CD4-positive, alpha-beta T cell (primary cell): Measurements from ENCODE around the gene CCSER1. TPM values are rescaled to one million over a fixed set of nuclear protein-coding genes. Genes with fewer than 3 reads are reported as not detected.

ENCODE experiments used
- ATAC-seq: fragments of 200-7000 bp; cut with Tn5 transposase; one replicate; pipeline ENCODE4 v1.10.0; 2022; ENCODE audit warnings: mild to moderate bottlenecking; ENCODE audit not compliant: poor library complexity
- CTCF ChIA-PET: fragments of 350-600 bp; sonication (Branson Sonifier 250); formaldehyde crosslinking; loops from one replicate; lab custom pipeline; 2021; ENCODE audit warnings: antibody characterized with exemption, inconsistent platforms; lab: Charles Lee
- POLR2A ChIA-PET: fragments of 350-600 bp; sonication (Branson Sonifier 250); formaldehyde crosslinking; loops from one replicate; lab custom pipeline; 2021; ENCODE audit warnings: antibody characterized with exemption, inconsistent platforms; lab: Charles Lee
- DNase-seq, 14 experiments: peaks; one replicate each; pipeline ENCODE4 v3.0.0-alpha.2; 2013 to 2020; ENCODE audit warnings: mixed read lengths in 2 of 14
- H3K27ac ChIP-seq, 2 donors: one replicate each; pipeline versions ENCODE4 v1.5.1 to v1.7.0; 2013; ENCODE audit warnings: low read length in 2 of 2, low read depth in 1 of 2, mild to moderate bottlenecking in 1 of 2
- H3K27me3 ChIP-seq, 2 experiments: 1 replicate in 1 of 2; 2 replicates in 1 of 2; pipeline versions ENCODE4 v1.6.1 to v1.7.0; 2013; ENCODE audit warnings: low read length in 2 of 2, control low read depth in 1 of 2, mild to moderate bottlenecking in 1 of 2, moderate library complexity in 1 of 2; ENCODE audit not compliant: insufficient read depth in 2 of 2, control insufficient read depth in 1 of 2
- H3K36me3 ChIP-seq: one replicate; pipeline ENCODE4 v1.6.1; 2013; ENCODE audit warnings: low read length, control low read depth; ENCODE audit not compliant: insufficient read depth
- H3K4me1 ChIP-seq: one replicate; pipeline ENCODE4 v1.6.1; 2013; ENCODE audit warnings: low read length, control low read depth; ENCODE audit not compliant: insufficient read depth
- H3K4me3 ChIP-seq: one replicate; pipeline ENCODE4 v1.5.1; 2013; ENCODE audit warnings: mild to moderate bottlenecking, low read length, moderate library complexity
- H3K9me3 ChIP-seq, 2 experiments: 1 replicate in 1 of 2; 2 replicates in 1 of 2; pipeline versions ENCODE4 v1.6.1 to v1.7.0; 2013; ENCODE audit warnings: low read length in 2 of 2, mild to moderate bottlenecking in 2 of 2, control low read depth in 1 of 2, moderate library complexity in 1 of 2; ENCODE audit not compliant: control insufficient read depth in 1 of 2, insufficient read depth in 1 of 2
- H3K27ac Mint-ChIP-seq: one replicate; pipeline ENCODE4 v1.8.0; 2020; ENCODE audit warnings: mixed read lengths
- H3K27me3 Mint-ChIP-seq: one replicate; pipeline ENCODE4 v1.8.0; 2021; ENCODE audit warnings: mixed read lengths
- H3K36me3 Mint-ChIP-seq: one replicate; pipeline ENCODE4 v1.8.0; 2021; ENCODE audit warnings: low read depth, mixed read lengths
- H3K4me1 Mint-ChIP-seq: one replicate; pipeline ENCODE4 v1.8.0; 2021; ENCODE audit warnings: low read depth, mixed read lengths
- H3K4me3 Mint-ChIP-seq: one replicate; pipeline ENCODE4 v1.8.0; 2020; ENCODE audit warnings: mild to moderate bottlenecking, mixed read lengths
- H3K9me3 Mint-ChIP-seq: one replicate; pipeline ENCODE4 v1.8.0; 2020; ENCODE audit warnings: mixed read lengths
- intact Hi-C, 2 experiments: fragments of 100-400 bp; cut with DNase I in 1 of 2; cut with micrococcal nuclease in 1 of 2; formaldehyde crosslinking; loops; one replicate each; pipeline versions ENCODE4 v1.15.1 to v1.9.0; 2023 to 2025; cut with DNase I, micrococcal nuclease
- total RNA-seq, 174 experiments: library from RNA in 2 of 174; stranded (reverse) in 2 of 174; gene quantifications; one replicate each; pipeline ENCODE4 v1.2.3 and lab custom pipeline; 2021 to 2026
- TF ChIP-seq, protein P1 (sequence below): fragments of 200-600 bp; IDR thresholded peaks from one replicate; pipeline ENCODE4 v1.8.0; 2022; ENCODE audit warnings: antibody characterized with exemption, mild to moderate bottlenecking

Gene CCSER1
- total RNA-seq, 2 experiments from 2014 or later = 0.36 to 0.71 TPM

GRCh38 chr4:90951037-90951436, 823.8 kb downstream of the CCSER1 start:
- H3K4me3 Mint-ChIP-seq = no peak overlapping the region
- DNase-seq (no peak), ATAC-seq (no peak)
- ChIA-PET POLR2A (no interaction called here), CTCF (no interaction called here)
- no peaks in the 10 kb centered on the region for H3K9me3 Mint-ChIP-seq
- no peak overlapping the region for H3K4me3 ChIP-seq
- TF ChIP-seq, protein P1, sequence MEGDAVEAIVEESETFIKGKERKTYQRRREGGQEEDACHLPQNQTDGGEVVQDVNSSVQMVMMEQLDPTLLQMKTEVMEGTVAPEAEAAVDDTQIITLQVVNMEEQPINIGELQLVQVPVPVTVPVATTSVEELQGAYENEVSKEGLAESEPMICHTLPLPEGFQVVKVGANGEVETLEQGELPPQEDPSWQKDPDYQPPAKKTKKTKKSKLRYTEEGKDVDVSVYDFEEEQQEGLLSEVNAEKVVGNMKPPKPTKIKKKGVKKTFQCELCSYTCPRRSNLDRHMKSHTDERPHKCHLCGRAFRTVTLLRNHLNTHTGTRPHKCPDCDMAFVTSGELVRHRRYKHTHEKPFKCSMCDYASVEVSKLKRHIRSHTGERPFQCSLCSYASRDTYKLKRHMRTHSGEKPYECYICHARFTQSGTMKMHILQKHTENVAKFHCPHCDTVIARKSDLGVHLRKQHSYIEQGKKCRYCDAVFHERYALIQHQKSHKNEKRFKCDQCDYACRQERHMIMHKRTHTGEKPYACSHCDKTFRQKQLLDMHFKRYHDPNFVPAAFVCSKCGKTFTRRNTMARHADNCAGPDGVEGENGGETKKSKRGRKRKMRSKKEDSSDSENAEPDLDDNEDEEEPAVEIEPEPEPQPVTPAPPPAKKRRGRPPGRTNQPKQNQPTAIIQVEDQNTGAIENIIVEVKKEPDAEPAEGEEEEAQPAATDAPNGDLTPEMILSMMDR = no peak
- no peaks in the 10 kb centered on the region for H3K36me3 Mint-ChIP-seq
- H3K27me3 ChIP-seq = no peaks in the 10 kb centered on the region
- no peak overlapping the region for H3K27ac ChIP-seq
- H3K4me1 Mint-ChIP-seq = no peaks in the 10 kb centered on the region
- intact Hi-C loops = no loop called here
- no peaks in the 10 kb centered on the region for H3K9me3 ChIP-seq
- no peak overlapping the region for H3K27ac Mint-ChIP-seq
- no peaks in the 10 kb centered on the region for H3K27me3 Mint-ChIP-seq
- H3K36me3 ChIP-seq = no peaks in the 10 kb centered on the region
- no peaks in the 10 kb centered on the region for H3K4me1 ChIP-seq

DNA sequence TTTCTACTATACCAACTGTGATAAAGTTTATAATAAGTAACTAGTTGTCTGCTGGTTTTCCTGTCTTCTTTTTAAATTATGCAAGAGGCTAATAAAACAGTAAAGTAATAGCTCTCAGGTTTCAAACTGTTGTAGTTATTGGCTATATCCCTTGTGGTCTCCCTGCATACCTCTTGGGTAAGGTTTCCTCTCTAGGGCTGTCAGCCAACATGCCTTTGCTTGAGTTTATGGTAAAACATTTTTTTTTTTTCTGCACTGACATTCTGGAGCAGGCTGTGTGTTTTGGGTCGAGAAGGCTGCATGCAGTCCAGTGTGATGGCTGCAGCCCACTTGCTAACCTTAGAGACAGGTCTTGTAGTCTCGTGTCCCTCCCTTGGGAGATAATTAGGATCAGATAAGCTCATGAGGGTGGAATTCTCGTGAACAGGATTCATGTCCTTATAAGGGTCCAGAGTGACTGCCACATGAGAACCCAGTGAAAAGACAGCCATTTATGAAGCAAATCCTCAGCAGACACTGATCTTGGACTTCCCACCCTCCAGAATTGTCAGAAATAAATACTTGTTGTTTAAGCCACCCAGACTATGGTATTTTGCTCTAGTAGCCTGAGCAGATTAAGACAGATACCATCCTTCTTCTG, 831.2 kb downstream of the CCSER1 start:
- Mint-ChIP-seq H3K36me3 (no peaks in the 10 kb centered on the region), H3K9me3 (peaks cover 8% of the 10 kb centered on the region), H3K27ac (no peak overlapping the region), H3K4me1 (no peaks in the 10 kb centered on the region), H3K27me3 (no peaks in the 10 kb centered on the region), H3K4me3 (no peak overlapping the region)
- ATAC-seq (no peak), DNase-seq (no peak)
- Histone ChIP-seq H3K27me3 (no peaks in the 10 kb centered on the region), H3K4me3 (no peak overlapping the region), H3K27ac (no peak overlapping the region), H3K9me3 (no peaks in the 10 kb centered on the region), H3K4me1 (no peaks in the 10 kb centered on the region), H3K36me3 (no peaks in the 10 kb centered on the region)
- ChIA-PET POLR2A (no interaction called here), CTCF (no interaction called here)
- TF ChIP-seq, protein P1 = no peak
- intact Hi-C loops = no loop called here

GRCh38 chr4:90960433-90960832, 833.2 kb downstream of the CCSER1 start:
- Histone ChIP-seq H3K27ac (no peak overlapping the region), H3K27me3 (no peaks in the 10 kb centered on the region), H3K4me1 (no peaks in the 10 kb centered on the region), H3K36me3 (no peaks in the 10 kb centered on the region), H3K9me3 (peaks cover 0 to 4% of the 10 kb centered on the region in 2 experiments), H3K4me3 (no peak overlapping the region)
- ATAC-seq (no peak), DNase-seq (no peak)
- Mint-ChIP-seq H3K36me3 (no peaks in the 10 kb centered on the region), H3K9me3 (peaks cover 8% of the 10 kb centered on the region), H3K4me1 (no peaks in the 10 kb centered on the region), H3K27ac (no peak overlapping the region), H3K27me3 (no peaks in the 10 kb centered on the region), H3K4me3 (no peak overlapping the region)
- POLR2A ChIA-PET = no interaction called here
- TF ChIP-seq, protein P1 = no peak
- CTCF ChIA-PET = no interaction called here
- intact Hi-C loops = no loop called here
